Measurements from ENCODE around the gene GM2A. TPM values are rescaled to one million over a fixed set of nuclear protein-coding genes. Genes with fewer than 3 reads are reported as not detected.
A peak's percentile ranks its signal among the peaks of the same experiment; 100 is the strongest.

GM2A gene
- polyA plus RNA-seq, 1 of the 3 experiments (the other 2 are of a cell fraction) = 8.0 TPM

GRCh38 chr5:151317871-151318270, 64.9 kb downstream of the GM2A start:
- CTCF ChIA-PET = interaction anchor here (1.1 to 2.2 kb wide), 6 partner anchors 40 to 334 kb away, joined by 3 to 9 read pairs (median 3); no protein-coding TSS in a partner anchor

GRCh38 chr5:151318850-151319732, 66.1 kb downstream of the GM2A start:
- TF ChIP-seq MXI1 (IDR thresholded peaks at IDR 0.05; ENCODE audit: low read depth, low read length) (no peak), MEF2A (IDR thresholded peaks at IDR 0.05; ENCODE audit: borderline replicate concordance, low read depth) (no peak), NFIC (IDR thresholded peaks at IDR 0.05; ENCODE audit: borderline replicate concordance) (no peak), TAF1 (IDR thresholded peaks at IDR 0.05; ENCODE audit: borderline replicate concordance, low read depth, low read length) (no peak), EP300 (IDR thresholded peaks at IDR 0.05; ENCODE audit: borderline replicate concordance in 1 of 2, low read depth in 1 of 2, low read length in 1 of 2) (no peak), FOSL2 (IDR thresholded peaks at IDR 0.05; ENCODE audit: borderline replicate concordance, low read depth) (no peak), RCOR1 (IDR thresholded peaks at IDR 0.05; ENCODE audit: low read length) (no peak), SIN3A (IDR thresholded peaks at IDR 0.05; ENCODE audit: borderline replicate concordance, low read depth, low read length) (no peak), ELF1 (IDR thresholded peaks at IDR 0.05) (no peak), IRF3 (IDR thresholded peaks at IDR 0.05; ENCODE audit: low read depth, low read length) (no peak), CHD2 (IDR thresholded peaks at IDR 0.05; ENCODE audit: low read length, partially characterized antibody) (no peak)
- Histone ChIP-seq H3F3A (replicated peaks; ENCODE audit: insufficient read depth) (no peaks in the 10 kb centered on the region), H3K4me1 (ENCODE audit: control insufficient read depth in 1 of 2, insufficient read depth in 2 of 2, low read depth in 1 of 2, low read length in 1 of 2) (no peaks in the 10 kb centered on the region), H3K36me3 (replicated peaks in 1 of 2; ENCODE audit: control insufficient read depth in 1 of 2, insufficient read depth in 2 of 2, low read length in 1 of 2) (no peaks in the 10 kb centered on the region), H3K9me3 (no peaks in the 10 kb centered on the region), H3K27me3 (ENCODE audit: insufficient read depth) (no peaks in the 10 kb centered on the region), H3K27ac (ENCODE audit: low read depth in 2 of 2, low read length in 1 of 2) (no peak overlapping the region), H3K9me2 (no peaks in the 10 kb centered on the region), H3K4me2 (no peak overlapping the region), H4K20me1 (ENCODE audit: insufficient read depth) (no peaks in the 10 kb centered on the region), H3K9ac (no peak overlapping the region), H2AFZ (ENCODE audit: low read depth) (0 out of 2 replicates have a peak overlapping the region, but pooled peaks have one; percentile 9), H3K4me3 (ENCODE audit: low read depth in 2 of 2, low read length in 1 of 2) (no peak overlapping the region), H3K79me2 (ENCODE audit: insufficient read depth) (no peaks in the 10 kb centered on the region)
- WGBS (ENCODE audit: low lambda C conversion rate) = 22% methylated on average over 2 of the region's 2 CpGs
- DNase-seq = no peak
- ChIA-PET CTCF (interaction anchor here (1.0 to 2.2 kb wide), 8 partner anchors 16 to 340 kb away, joined by 3 to 9 read pairs (median 3); no protein-coding TSS in a partner anchor), POLR2A (no interaction called here)

More at GRCh38 chr5:151317871-151318270, 64.9 kb downstream of the GM2A start:
- Histone ChIP-seq H3K9me2 (no peaks in the 10 kb centered on the region), H3F3A (replicated peaks; ENCODE audit: insufficient read depth) (no peaks in the 10 kb centered on the region), H3K9me3 (no peaks in the 10 kb centered on the region), H3K4me1 (ENCODE audit: control insufficient read depth in 1 of 2, insufficient read depth in 2 of 2, low read depth in 1 of 2, low read length in 1 of 2) (no peaks in the 10 kb centered on the region), H3K4me3 (ENCODE audit: low read depth in 2 of 2, low read length in 1 of 2) (no peak overlapping the region), H3K36me3 (replicated peaks in 1 of 2; ENCODE audit: control insufficient read depth in 1 of 2, insufficient read depth in 2 of 2, low read length in 1 of 2) (no peaks in the 10 kb centered on the region), H3K9ac (no peak overlapping the region), H3K27ac (ENCODE audit: low read depth in 2 of 2, low read length in 1 of 2) (no peak overlapping the region), H3K4me2 (no peak overlapping the region), H3K27me3 (ENCODE audit: insufficient read depth) (no peaks in the 10 kb centered on the region), H4K20me1 (ENCODE audit: insufficient read depth) (no peaks in the 10 kb centered on the region), H3K79me2 (ENCODE audit: insufficient read depth) (no peaks in the 10 kb centered on the region), H2AFZ (ENCODE audit: low read depth) (no peak overlapping the region)
- TF ChIP-seq NFIC (IDR thresholded peaks at IDR 0.05; ENCODE audit: borderline replicate concordance) = no peak
- TF ChIP-seq RAD21 (IDR thresholded peaks at IDR 0.05; ENCODE audit: low read length) = no peak
- no peak for TF ChIP-seq YY1 (IDR thresholded peaks at IDR 0.05; ENCODE audit: low read depth)
- TF ChIP-seq MAX (IDR thresholded peaks at IDR 0.05; ENCODE audit: low read depth) = no peak
- TF ChIP-seq CTCF (IDR thresholded peaks at IDR 0.05) = no peak
- no peak for TF ChIP-seq NRF1 (IDR thresholded peaks at IDR 0.05; ENCODE audit: low read depth, low read length)
- TF ChIP-seq SMC3 (IDR thresholded peaks at IDR 0.05; ENCODE audit: low read depth, low read length) = no peak
- POLR2A ChIA-PET = no interaction called here
- no peak for DNase-seq
- 39% methylated on average over 2 of the region's 2 CpGs for WGBS (ENCODE audit: low lambda C conversion rate)

All from SK-N-SH (cell line).